ENCODE results near the gene MSI2.

MSI2 gene

GRCh38 chr17:57535249-57535966 is 279.1 kb downstream of the MSI2 start:
- no peaks in the 10 kb centered on the region for H3K4me1 ChIP-seq (ENCODE audit: control insufficient read depth, insufficient read depth, low read length)
- H3K9me3 ChIP-seq (replicated peaks; ENCODE audit: low read length), result no peaks in the 10 kb centered on the region
- H3K9ac ChIP-seq (ENCODE audit: low read depth, low read length), result no peak overlapping the region
- peaks cover 8% of the 10 kb centered on the region for H3K36me3 ChIP-seq (ENCODE audit: insufficient read depth, low read length)
- H3K4me2 ChIP-seq (ENCODE audit: low read length), result no peak overlapping the region
- H3K4me3 ChIP-seq (ENCODE audit: low read length), result no peak overlapping the region
- no peaks in the 10 kb centered on the region for H3K27me3 ChIP-seq (ENCODE audit: control insufficient read depth, insufficient read depth, low read length)

DNA sequence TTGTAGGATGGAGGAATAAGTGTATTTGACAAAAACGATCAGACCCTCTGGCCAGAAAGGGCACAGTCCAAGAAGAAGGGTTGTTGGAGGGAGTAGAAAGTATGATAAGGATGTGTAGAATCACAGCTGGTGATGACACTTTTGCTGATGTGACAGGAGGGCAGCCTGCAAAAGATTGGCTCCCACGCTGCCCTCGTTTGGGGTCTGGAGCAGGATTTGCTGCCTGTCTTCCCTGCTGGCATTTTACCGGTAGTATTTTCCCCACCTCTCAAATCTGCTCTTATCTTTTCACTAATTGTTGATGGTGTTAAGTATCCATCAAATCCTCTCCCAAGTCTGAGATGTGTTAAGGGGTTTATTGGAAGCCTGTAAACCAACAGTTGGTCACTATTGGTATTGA is 280.0 kb downstream of the MSI2 start:
- no peak overlapping the region for H3K4me2 ChIP-seq (ENCODE audit: low read length)
- H3K9me3 ChIP-seq (replicated peaks; ENCODE audit: low read length), result no peaks in the 10 kb centered on the region
- H3K36me3 ChIP-seq (ENCODE audit: insufficient read depth, low read length), result peaks cover 8% of the 10 kb centered on the region
- H3K9ac ChIP-seq (ENCODE audit: low read depth, low read length), result no peak overlapping the region
- no peak overlapping the region for H3K4me3 ChIP-seq (ENCODE audit: low read length)
- no peaks in the 10 kb centered on the region for H3K4me1 ChIP-seq (ENCODE audit: control insufficient read depth, insufficient read depth, low read length)
- H3K27me3 ChIP-seq (ENCODE audit: control insufficient read depth, insufficient read depth, low read length), result no peaks in the 10 kb centered on the region

GRCh38 chr17:57536789-57537523 is 280.6 kb downstream of the MSI2 start:
- Histone ChIP-seq H3K27me3 (ENCODE audit: control insufficient read depth, insufficient read depth, low read length) (no peaks in the 10 kb centered on the region), H3K4me1 (ENCODE audit: control insufficient read depth, insufficient read depth, low read length) (no peaks in the 10 kb centered on the region), H3K4me3 (ENCODE audit: low read length) (no peak overlapping the region), H3K9ac (ENCODE audit: low read depth, low read length) (no peak overlapping the region), H3K4me2 (ENCODE audit: low read length) (no peak overlapping the region), H3K9me3 (replicated peaks; ENCODE audit: low read length) (no peaks in the 10 kb centered on the region), H3K36me3 (ENCODE audit: insufficient read depth, low read length) (peaks cover 8% of the 10 kb centered on the region)

- Histone ChIP-seq H3K9me3 (replicated peaks; ENCODE audit: low read length) (no peaks in the 10 kb centered on the region), H3K4me3 (ENCODE audit: low read length) (no peak overlapping the region), H3K27me3 (ENCODE audit: control insufficient read depth, insufficient read depth, low read length) (no peaks in the 10 kb centered on the region), H3K36me3 (ENCODE audit: insufficient read depth, low read length) (peaks cover 4% of the 10 kb centered on the region), H3K9ac (ENCODE audit: low read depth, low read length) (no peak overlapping the region), H3K4me1 (ENCODE audit: control insufficient read depth, insufficient read depth, low read length) (no peaks in the 10 kb centered on the region), H3K4me2 (ENCODE audit: low read length) (no peak overlapping the region)
Measured at GRCh38 chr17:57537524-57538410, 281.4 kb downstream of the MSI2 start.

- Histone ChIP-seq H3K4me3 (ENCODE audit: low read length) (no peak overlapping the region), H3K36me3 (ENCODE audit: insufficient read depth, low read length) (no peaks in the 10 kb centered on the region), H3K9ac (ENCODE audit: low read depth, low read length) (no peak overlapping the region), H3K4me2 (ENCODE audit: low read length) (no peak overlapping the region), H3K9me3 (replicated peaks; ENCODE audit: low read length) (no peaks in the 10 kb centered on the region), H3K27me3 (ENCODE audit: control insufficient read depth, insufficient read depth, low read length) (no peaks in the 10 kb centered on the region), H3K4me1 (ENCODE audit: control insufficient read depth, insufficient read depth, low read length) (no peaks in the 10 kb centered on the region)
Measured at GRCh38 chr17:57538736-57539456, 282.6 kb downstream of the MSI2 start.

DNA sequence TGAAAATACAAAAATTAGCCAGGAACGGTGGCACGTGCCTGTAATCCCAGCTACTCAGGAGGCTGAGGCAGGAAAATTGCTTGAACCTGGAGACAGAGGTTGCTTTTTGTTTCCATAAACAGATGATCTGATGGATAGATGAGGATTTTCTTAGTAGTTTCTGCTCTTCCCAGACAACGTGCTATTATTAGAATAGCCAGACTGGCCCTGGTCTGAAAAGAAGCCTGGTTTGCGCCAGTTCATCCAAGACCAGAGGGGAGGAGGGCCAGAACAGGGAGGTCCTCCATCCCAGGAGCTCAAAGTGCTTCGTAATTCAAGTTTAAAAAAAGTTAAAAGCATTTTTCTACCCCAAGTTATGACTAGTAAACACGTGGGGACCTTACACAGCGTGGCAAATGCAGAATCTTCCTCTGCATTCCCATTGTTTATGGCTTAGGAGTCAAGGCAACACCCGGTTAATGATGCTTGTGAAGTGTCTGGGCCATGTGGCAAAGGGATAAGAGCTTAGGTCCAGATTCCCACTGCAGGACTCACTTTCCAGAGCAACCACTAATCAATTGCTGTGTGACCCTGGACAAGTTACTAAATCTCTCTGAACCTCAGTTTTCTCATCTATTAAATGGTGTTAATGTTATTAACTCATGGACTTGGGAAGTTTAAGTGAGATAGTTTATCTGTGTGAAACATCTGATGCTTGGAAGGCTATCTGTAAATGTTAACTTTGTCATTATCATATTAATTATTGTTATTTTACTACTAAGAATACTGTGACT is 283.4 kb downstream of the MSI2 start:
- H3K9me3 ChIP-seq (replicated peaks; ENCODE audit: low read length), result no peaks in the 10 kb centered on the region
- H3K4me2 ChIP-seq (ENCODE audit: low read length), result no peak overlapping the region
- H3K27me3 ChIP-seq (ENCODE audit: control insufficient read depth, insufficient read depth, low read length), result no peaks in the 10 kb centered on the region
- no peaks in the 10 kb centered on the region for H3K36me3 ChIP-seq (ENCODE audit: insufficient read depth, low read length)
- no peak overlapping the region for H3K4me3 ChIP-seq (ENCODE audit: low read length)
- H3K4me1 ChIP-seq (ENCODE audit: control insufficient read depth, insufficient read depth, low read length), result no peaks in the 10 kb centered on the region
- H3K9ac ChIP-seq (ENCODE audit: low read depth, low read length), result no peak overlapping the region

GRCh38 chr17:57540596-57540995 is 284.3 kb downstream of the MSI2 start:
- no peaks in the 10 kb centered on the region for H3K27me3 ChIP-seq (ENCODE audit: control insufficient read depth, insufficient read depth, low read length)
- H3K4me3 ChIP-seq (ENCODE audit: low read length), result no peak overlapping the region
- no peak overlapping the region for H3K4me2 ChIP-seq (ENCODE audit: low read length)
- H3K9ac ChIP-seq (ENCODE audit: low read depth, low read length), result no peak overlapping the region
- H3K9me3 ChIP-seq (replicated peaks; ENCODE audit: low read length), result no peaks in the 10 kb centered on the region
- no peaks in the 10 kb centered on the region for H3K36me3 ChIP-seq (ENCODE audit: insufficient read depth, low read length)
- H3K4me1 ChIP-seq (ENCODE audit: control insufficient read depth, insufficient read depth, low read length), result no peaks in the 10 kb centered on the region

- H3K4me2 ChIP-seq (ENCODE audit: low read length), result no peak overlapping the region
- H3K4me1 ChIP-seq (ENCODE audit: control insufficient read depth, insufficient read depth, low read length), result no peaks in the 10 kb centered on the region
- no peaks in the 10 kb centered on the region for H3K9me3 ChIP-seq (replicated peaks; ENCODE audit: low read length)
- H3K27me3 ChIP-seq (ENCODE audit: control insufficient read depth, insufficient read depth, low read length), result no peaks in the 10 kb centered on the region
- H3K9ac ChIP-seq (ENCODE audit: low read depth, low read length), result no peak overlapping the region
- no peaks in the 10 kb centered on the region for H3K36me3 ChIP-seq (ENCODE audit: insufficient read depth, low read length)
- no peak overlapping the region for H3K4me3 ChIP-seq (ENCODE audit: low read length)
Measured at GRCh38 chr17:57541049-57541448, 284.7 kb downstream of the MSI2 start.

- no peak overlapping the region for H3K9ac ChIP-seq (ENCODE audit: low read depth, low read length)
- H3K4me3 ChIP-seq (ENCODE audit: low read length), result no peak overlapping the region
- no peaks in the 10 kb centered on the region for H3K4me1 ChIP-seq (ENCODE audit: control insufficient read depth, insufficient read depth, low read length)
- H3K9me3 ChIP-seq (replicated peaks; ENCODE audit: low read length), result no peaks in the 10 kb centered on the region
- H3K27me3 ChIP-seq (ENCODE audit: control insufficient read depth, insufficient read depth, low read length), result no peaks in the 10 kb centered on the region
- no peak overlapping the region for H3K4me2 ChIP-seq (ENCODE audit: low read length)
- H3K36me3 ChIP-seq (ENCODE audit: insufficient read depth, low read length), result no peaks in the 10 kb centered on the region
Measured at GRCh38 chr17:57541472-57542394, 285.4 kb downstream of the MSI2 start.

DNA sequence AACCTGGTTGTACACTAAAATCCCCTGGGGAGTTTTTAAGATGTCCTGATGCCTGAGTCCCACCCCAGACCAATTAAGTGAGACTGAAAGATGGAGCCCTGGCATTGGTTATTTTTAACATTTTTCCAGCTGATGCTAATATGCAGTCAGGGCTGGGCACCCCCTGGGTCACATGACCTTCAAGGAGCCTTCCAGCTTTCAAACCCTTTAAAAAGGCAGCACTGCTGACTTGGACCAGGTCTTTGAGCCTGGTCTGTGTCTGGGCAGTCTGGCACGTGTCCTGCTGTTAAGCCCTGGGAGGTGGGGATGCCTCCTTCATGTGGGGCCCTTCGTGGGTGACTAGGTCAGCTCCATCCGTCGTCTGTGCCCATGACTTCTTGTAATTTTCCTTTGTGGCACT is 286.2 kb downstream of the MSI2 start:
- no peak overlapping the region for H3K4me3 ChIP-seq (ENCODE audit: low read length)
- H3K4me2 ChIP-seq (ENCODE audit: low read length), result no peak overlapping the region
- no peak overlapping the region for H3K9ac ChIP-seq (ENCODE audit: low read depth, low read length)
- no peaks in the 10 kb centered on the region for H3K4me1 ChIP-seq (ENCODE audit: control insufficient read depth, insufficient read depth, low read length)
- H3K27me3 ChIP-seq (ENCODE audit: control insufficient read depth, insufficient read depth, low read length), result no peaks in the 10 kb centered on the region
- H3K36me3 ChIP-seq (ENCODE audit: insufficient read depth, low read length), result no peaks in the 10 kb centered on the region
- H3K9me3 ChIP-seq (replicated peaks; ENCODE audit: low read length), result no peaks in the 10 kb centered on the region

Measured in skeletal muscle satellite cell (primary cell).